Amniotic stem cell (primary cell): ENCODE data around the gene APOA4.
A peak's percentile ranks its signal among the peaks of the same experiment; 100 is the strongest.

Experiments used
- DNase-seq: peaks from one replicate; lab custom pipeline; 2025; lab: John Stamatoyannopoulos, UW

Gene APOA4

DNA sequence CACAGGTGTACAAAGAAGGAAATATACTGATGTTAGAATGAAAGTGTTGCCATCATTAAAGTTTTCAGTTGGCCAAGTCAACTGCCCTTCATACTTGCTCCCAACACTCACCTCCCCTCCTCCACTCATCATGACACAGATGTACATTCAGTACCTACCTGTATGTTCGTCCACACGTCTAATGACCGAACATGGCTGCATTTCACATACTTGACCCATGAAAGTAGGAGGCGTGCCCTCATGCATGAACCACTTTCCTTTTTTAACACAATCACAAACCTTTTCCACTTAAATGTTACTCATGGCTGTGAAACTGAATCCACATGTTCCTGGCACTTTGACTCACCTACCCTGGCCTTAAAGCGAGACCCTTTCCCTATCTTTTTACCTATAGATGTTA lies 47.1 kb downstream of the APOA4 start:
- DNase-seq, result no peak

DNA sequence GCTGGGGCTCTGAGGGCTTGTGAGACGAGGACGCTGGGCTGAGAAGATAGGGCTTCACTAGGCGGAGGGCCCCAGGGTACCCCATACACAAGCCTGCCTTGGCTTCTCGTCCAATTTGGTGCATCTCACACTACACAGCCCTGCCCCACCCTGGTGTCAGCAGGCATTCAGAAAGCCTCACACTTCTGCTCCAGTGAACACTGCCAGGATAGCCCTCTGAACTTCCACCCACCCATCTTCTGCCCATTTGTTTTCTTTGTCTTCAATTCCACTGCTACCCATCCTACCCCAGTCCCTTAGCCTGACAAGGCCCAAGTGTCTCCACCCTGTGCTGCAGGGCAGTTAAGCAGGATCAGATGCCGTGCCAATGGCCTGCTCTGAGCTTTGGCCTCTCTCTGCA lies 48.4 kb downstream of the APOA4 start:
- DNase-seq, result no peak

DNA sequence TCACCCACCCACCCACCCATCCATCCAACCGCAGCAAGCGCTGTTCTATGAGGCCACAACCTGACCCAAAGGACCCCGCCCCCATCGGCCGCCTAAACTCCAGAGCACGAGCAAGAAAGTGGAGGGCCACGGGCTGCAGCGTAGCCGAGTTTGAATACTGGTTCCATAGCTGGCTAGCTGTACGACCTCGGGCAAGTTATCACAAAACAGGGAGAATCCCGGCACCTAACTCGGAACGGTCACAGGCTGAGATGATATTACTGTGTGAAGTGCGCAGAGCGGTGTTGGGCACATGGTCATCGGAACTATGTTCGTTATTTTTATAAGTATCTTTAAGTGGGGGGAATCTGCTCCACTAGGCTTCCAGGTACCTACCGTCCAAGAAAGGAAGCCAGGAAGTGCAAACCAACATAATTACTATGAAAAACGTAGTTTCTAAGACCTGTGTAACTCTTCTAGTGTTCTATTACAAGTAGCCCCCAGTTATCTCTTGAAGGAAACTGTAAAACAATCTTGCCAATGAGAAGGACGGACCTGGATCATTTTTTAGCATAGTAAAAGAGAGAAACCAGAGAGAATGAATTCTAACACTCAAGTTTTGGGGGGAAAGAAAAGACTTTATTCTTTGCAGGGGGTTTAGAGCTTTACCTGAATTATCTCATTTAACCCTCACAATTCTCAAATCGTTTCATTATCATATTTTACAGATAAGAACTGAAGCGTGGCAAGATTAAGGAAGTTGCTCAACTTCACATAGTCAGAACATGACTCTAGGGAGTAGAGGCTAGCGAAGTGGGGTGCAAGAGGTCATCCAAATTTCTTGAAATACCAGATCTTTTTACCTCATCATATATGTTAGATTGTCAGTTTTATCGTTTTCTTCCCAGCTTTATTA lies 49.7 kb downstream of the APOA4 start:
- no peak for DNase-seq

DNA sequence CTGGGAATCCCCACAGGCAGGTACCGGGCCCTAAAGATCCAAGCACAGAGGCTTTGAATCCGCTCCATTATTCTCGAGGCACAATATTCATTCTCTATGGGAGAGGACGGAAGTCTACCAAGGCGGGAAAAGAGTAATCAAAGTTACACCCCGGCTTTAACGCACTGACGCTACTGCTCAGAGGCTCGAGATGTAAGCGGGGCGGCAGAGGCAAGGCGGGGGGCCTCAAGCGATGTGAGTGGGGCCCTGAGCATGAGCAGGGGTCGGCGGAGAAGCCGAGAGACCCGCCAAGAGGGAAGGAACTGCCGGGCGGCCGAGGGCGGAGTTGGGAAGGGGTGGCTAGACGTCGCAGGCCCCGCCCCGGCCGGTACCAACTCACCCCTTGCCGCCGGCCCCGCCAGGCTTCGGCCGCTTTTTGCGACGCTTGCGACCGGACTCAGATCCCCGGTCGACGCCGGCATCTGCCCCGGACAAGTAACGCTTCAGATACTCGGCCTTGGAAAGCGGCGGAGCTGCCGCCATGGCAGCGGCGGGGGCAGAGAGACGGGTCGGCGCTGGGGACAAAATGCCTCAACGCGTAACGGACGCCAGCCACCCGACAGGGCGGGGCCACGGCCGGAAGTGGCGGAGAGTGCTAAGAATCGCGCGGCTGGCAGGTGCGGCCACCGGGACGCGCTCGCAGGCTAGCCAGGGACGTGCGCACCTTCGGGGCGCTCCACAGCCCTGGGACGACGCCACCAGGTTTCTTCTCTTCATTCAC lies 50.5 kb downstream of the APOA4 start, which contains the start of gene BUD13:
BUD13 (minus strand) TSS at position 545 of the 760 bp plus-strand sequence; CDS start at position 522, 23 bp downstream.
- DNase-seq, result peak; percentile 48

DNA sequence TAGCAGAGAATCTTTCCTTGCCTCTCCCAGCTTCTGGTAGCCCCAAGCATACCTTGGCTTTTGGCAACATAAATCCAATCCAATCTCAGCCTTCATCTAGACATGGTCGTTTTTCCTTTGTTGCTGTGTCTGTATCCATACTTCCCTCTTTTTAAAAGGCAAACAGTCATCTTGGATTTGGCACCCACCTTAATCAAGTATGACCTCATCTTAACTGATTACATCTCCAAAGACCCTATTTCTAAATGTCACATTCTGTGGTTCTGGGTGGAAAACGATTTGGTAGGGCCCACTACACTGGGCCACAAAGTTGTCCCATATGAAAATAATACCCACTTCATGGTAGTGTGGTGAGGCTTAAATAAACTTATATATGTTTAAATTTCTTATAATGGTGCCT lies 51.2 kb downstream of the APOA4 start:
- DNase-seq, result no peak
